ENCODE results near the gene ZC3H18. TPM values are rescaled to one million over a fixed set of nuclear protein-coding genes. Genes with fewer than 3 reads are reported as not detected.

Gene ZC3H18
- total RNA-seq, 1 experiment from 2014 or later, result 11.8 TPM

DNA sequence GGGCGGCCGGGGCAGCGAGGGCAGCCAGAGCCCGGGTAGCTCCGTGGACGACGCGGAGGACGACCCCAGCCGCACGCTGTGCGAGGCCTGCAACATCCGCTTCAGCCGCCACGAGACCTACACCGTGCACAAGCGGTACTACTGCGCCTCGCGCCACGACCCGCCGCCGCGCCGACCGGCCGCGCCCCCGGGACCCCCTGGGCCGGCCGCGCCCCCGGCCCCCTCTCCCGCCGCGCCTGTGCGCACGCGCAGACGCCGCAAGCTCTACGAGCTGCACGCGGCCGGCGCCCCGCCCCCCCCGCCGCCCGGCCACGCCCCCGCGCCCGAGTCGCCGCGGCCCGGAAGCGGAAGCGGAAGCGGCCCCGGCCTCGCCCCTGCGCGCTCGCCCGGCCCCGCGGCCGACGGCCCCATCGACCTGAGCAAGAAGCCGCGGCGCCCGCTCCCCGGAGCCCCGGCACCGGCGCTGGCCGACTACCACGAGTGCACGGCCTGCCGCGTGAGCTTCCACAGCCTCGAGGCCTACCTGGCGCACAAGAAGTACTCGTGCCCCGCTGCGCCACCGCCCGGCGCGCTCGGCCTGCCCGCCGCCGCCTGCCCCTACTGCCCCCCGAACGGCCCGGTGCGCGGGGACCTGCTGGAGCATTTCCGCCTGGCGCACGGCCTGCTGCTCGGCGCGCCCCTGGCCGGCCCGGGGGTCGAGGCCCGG is 36.1 kb upstream of the ZC3H18 start:
- H3F3A ChIP-seq (ENCODE audit: low read length, unreplicated experiment), result no peaks in the 10 kb centered on the region
- peak overlapping the region; percentile 78 for H3K9ac ChIP-seq (ENCODE audit: low read length)
- peak; percentile 69 for ATAC-seq
- peaks cover 13% of the 10 kb centered on the region for H3K79me2 ChIP-seq (ENCODE audit: low read length)
- CTCF ChIA-PET, result interaction anchor here (0.6 kb wide), 1 partner anchor 26 kb away, joined by 3 read pairs; no protein-coding TSS in a partner anchor
- H3K27me3 ChIP-seq (ENCODE audit: low read length), result peaks cover under 1% of the 10 kb centered on the region; the same call in 1 of the 2 replicates
- TF ChIP-seq EZH2phosphoT487 (IDR thresholded peaks at IDR 0.05; ENCODE audit: borderline replicate concordance, low read length) (no peak), EZH2 (IDR thresholded peaks at IDR 0.05; ENCODE audit: low read length, unreplicated experiment) (no peak), CTCF (conservative IDR thresholded peaks at IDR 0.05; ENCODE audit: low read depth, low read length) (no peak)
- peak overlapping the region; percentile 70 for H3K4me3 ChIP-seq (ENCODE audit: low read length)
- no peaks in the 10 kb centered on the region for H3K36me3 ChIP-seq (ENCODE audit: low read depth, low read length)
- peak overlapping the region; percentile 71 for H3K4me2 ChIP-seq (ENCODE audit: low read length)
- H3K9me2 ChIP-seq (replicated peaks; ENCODE audit: low read length), result no peaks in the 10 kb centered on the region
- H3K27ac ChIP-seq (ENCODE audit: low read length), result no peak overlapping the region
- no TSS peak for BruUV-seq (replicated peaks)
- 0 out of 2 replicates have a peak overlapping the region, but pooled peaks have one; percentile 55 for H2AFZ ChIP-seq (ENCODE audit: low read length)
- intact Hi-C loops (cut with micrococcal nuclease), result no loop called here
- H3K4me1 ChIP-seq (ENCODE audit: insufficient read depth, low read length), result 0 out of 2 replicates have a peak, but pooled peaks cover 6% of the 10 kb centered on the region
- H3K9me3 ChIP-seq (ENCODE audit: low read length), result no peaks in the 10 kb centered on the region
- POLR2A ChIA-PET (ENCODE audit: unreplicated experiment), result interaction anchor here (0.5 to 0.6 kb wide), 4 partner anchors 36 to 524 kb away, joined by 3 to 7 read pairs (median 3); partner anchors contain the start of gene ZC3H18
- no peaks in the 10 kb centered on the region for H4K20me1 ChIP-seq (ENCODE audit: low read length)
- peak; percentile 64 for DNase-seq

DNA sequence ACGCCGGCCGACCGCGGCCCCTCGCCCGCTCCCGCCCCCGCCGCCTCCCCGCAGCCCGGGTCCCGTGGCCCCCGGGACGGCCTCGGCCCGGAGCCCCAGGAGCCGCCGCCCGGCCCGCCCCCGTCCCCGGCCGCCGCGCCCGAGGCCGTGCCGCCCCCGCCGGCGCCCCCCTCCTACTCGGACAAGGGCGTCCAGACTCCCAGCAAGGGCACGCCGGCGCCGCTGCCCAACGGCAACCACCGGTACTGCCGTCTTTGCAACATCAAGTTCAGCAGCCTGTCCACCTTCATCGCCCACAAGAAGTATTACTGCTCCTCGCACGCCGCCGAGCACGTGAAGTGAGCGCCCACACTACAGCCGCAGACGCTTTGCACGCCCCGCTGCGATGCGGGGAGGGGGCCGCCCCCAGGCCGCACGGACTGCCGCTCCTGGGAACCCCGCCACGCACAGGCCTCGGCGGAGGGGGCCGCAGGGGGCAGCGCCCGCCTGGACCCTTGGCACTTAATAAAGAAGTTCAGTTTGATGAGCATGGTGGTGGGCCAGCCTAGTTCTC is 35.5 kb upstream of the ZC3H18 start:
- intact Hi-C loops (cut with micrococcal nuclease), result no loop called here
- POLR2A ChIA-PET (ENCODE audit: unreplicated experiment), result interaction anchor here (0.6 kb wide), 3 partner anchors 35 to 525 kb away, joined by 3 to 7 read pairs (median 3); partner anchors contain the start of gene ZC3H18

More for the DNA sequence above, 35.5 kb upstream of the ZC3H18 start:
- H3F3A ChIP-seq (ENCODE audit: low read length, unreplicated experiment), result no peaks in the 10 kb centered on the region
- ATAC-seq (peak; percentile 21; the same call in 1 of the 2 replicates), DNase-seq (peak; percentile 19)
- CTCF ChIA-PET, result no interaction called here
- H3K4me3 ChIP-seq (ENCODE audit: low read length), result peak overlapping the region; percentile 69
- no peaks in the 10 kb centered on the region for H4K20me1 ChIP-seq (ENCODE audit: low read length)
- H3K79me2 ChIP-seq (ENCODE audit: low read length), result peaks cover 13% of the 10 kb centered on the region
- TF ChIP-seq CTCF (conservative IDR thresholded peaks at IDR 0.05; ENCODE audit: low read depth, low read length), result no peak
- TF ChIP-seq EZH2 (IDR thresholded peaks at IDR 0.05; ENCODE audit: low read length, unreplicated experiment), result no peak
- TF ChIP-seq EZH2phosphoT487 (IDR thresholded peaks at IDR 0.05; ENCODE audit: borderline replicate concordance, low read length), result no peak
- no peak overlapping the region for H3K27ac ChIP-seq (ENCODE audit: low read length)
- no TSS peak for BruUV-seq (replicated peaks)
- no peak overlapping the region for H2AFZ ChIP-seq (ENCODE audit: low read length)
- H3K9me3 ChIP-seq (ENCODE audit: low read length), result no peaks in the 10 kb centered on the region
- 0 out of 2 replicates have a peak, but pooled peaks cover 6% of the 10 kb centered on the region for H3K4me1 ChIP-seq (ENCODE audit: insufficient read depth, low read length)
- H3K9me2 ChIP-seq (replicated peaks; ENCODE audit: low read length), result no peaks in the 10 kb centered on the region
- H3K36me3 ChIP-seq (ENCODE audit: low read depth, low read length), result no peaks in the 10 kb centered on the region
- H3K4me2 ChIP-seq (ENCODE audit: low read length), result peak overlapping the region; percentile 84
- H3K27me3 ChIP-seq (ENCODE audit: low read length), result peaks cover 7% of the 10 kb centered on the region
- H3K9ac ChIP-seq (ENCODE audit: low read length), result peak overlapping the region; percentile 27; the same call in 1 of the 2 replicates
